Natural killer cell (primary cell): ENCODE results near the gene TIMP2. TPM values are rescaled to one million over a fixed set of nuclear protein-coding genes. Genes with fewer than 3 reads are reported as not detected.

Experiments used
- ATAC-seq, 3 donors: fragments of 150-1000 bp in 2 of 3; fragments of 200-7000 bp in 1 of 3; cut with Tn5 transposase; 1 replicate in 1 of 3; 2 replicates in 2 of 3; pipeline ENCODE4 v1.10.0; 2021; ENCODE audit warnings: mild to moderate bottlenecking in 2 of 3, moderate library complexity in 2 of 3
- DNase-seq, 2 donors: peaks; one replicate each; pipeline versions ENCODE4 v3.0.0 to v3.0.0-alpha.2; 2013 to 2021; ENCODE audit warnings: mixed read lengths in 1 of 2
- H3K27ac ChIP-seq: one replicate; pipeline ENCODE4 v1.5.1; 2013; ENCODE audit warnings: mild to moderate bottlenecking, low read length
- H3K27me3 ChIP-seq: one replicate; pipeline ENCODE4 v1.6.1; 2013; ENCODE audit warnings: low read length; ENCODE audit not compliant: control insufficient read depth, insufficient read depth
- H3K36me3 ChIP-seq: one replicate; pipeline ENCODE4 v1.6.1; 2013; ENCODE audit warnings: low read length; ENCODE audit not compliant: control insufficient read depth, insufficient read depth
- H3K4me1 ChIP-seq: one replicate; pipeline ENCODE4 v1.6.1; 2013; ENCODE audit warnings: low read length; ENCODE audit not compliant: control insufficient read depth, insufficient read depth
- H3K4me3 ChIP-seq: one replicate; pipeline ENCODE4 v1.5.1; 2013; ENCODE audit warnings: low read length
- H3K9me3 ChIP-seq: one replicate; pipeline ENCODE4 v1.6.1; 2013; ENCODE audit warnings: low read length; ENCODE audit not compliant: control insufficient read depth, insufficient read depth
- H3K27ac Mint-ChIP-seq, 2 donors: one replicate each; pipeline ENCODE4 v1.8.0; 2022; ENCODE audit warnings: mild to moderate bottlenecking in 2 of 2, mixed read lengths in 2 of 2, moderate library complexity in 1 of 2
- H3K27me3 Mint-ChIP-seq, 2 donors: one replicate each; pipeline ENCODE4 v1.8.0; 2022; ENCODE audit warnings: low read depth in 2 of 2, mixed read lengths in 2 of 2
- H3K36me3 Mint-ChIP-seq: one replicate; pipeline ENCODE4 v1.8.0; 2022; ENCODE audit warnings: mixed read lengths
- H3K4me1 Mint-ChIP-seq, 2 donors: one replicate each; pipeline ENCODE4 v1.8.0; 2022; ENCODE audit warnings: mixed read lengths in 2 of 2
- H3K4me3 Mint-ChIP-seq: one replicate; pipeline ENCODE4 v1.8.0; 2022; ENCODE audit warnings: mild to moderate bottlenecking, moderate library complexity, mixed read lengths
- H3K9me3 Mint-ChIP-seq, 2 donors: one replicate each; pipeline ENCODE4 v1.8.0; 2022; ENCODE audit warnings: mixed read lengths in 2 of 2
- WGBS: methylation state at CpG from one replicate; pipeline ENCODE4 v1.1.7; 2013; ENCODE audit warnings: missing lambda C conversion rate; ENCODE audit not compliant: insufficient coverage; 5-methylcytosine and 5-hydroxymethylcytosine counted together
- intact Hi-C: fragments of 100-400 bp; cut with micrococcal nuclease; formaldehyde crosslinking; loops from one replicate; pipeline ENCODE4 v1.14.2; 2022
- total RNA-seq, 4 donors: library from RNA; stranded (reverse); fragments of 120-200 nt in 1 of 4; gene quantifications; one replicate each; pipeline versions ENCODE4 v1.2.3 to v1.2.4, GENCODE V29; 2013 to 2022
- TF ChIP-seq, protein P1 (sequence below): fragments of 200-600 bp; IDR thresholded peaks from one replicate; pipeline ENCODE4 v1.8.0; 2022; ENCODE audit warnings: antibody characterized with exemption

The TIMP2 gene
- total RNA-seq, 3 donors from 2014 or later (not counting 1 experiment from before 2014, with no cell fraction given): 3.6 to 8.2 (median 7.1) TPM

- H3K27ac Mint-ChIP-seq: no peak overlapping the region
- intact Hi-C loops: no loop called here
- H3K36me3 Mint-ChIP-seq: no peaks in the 10 kb centered on the region
- no peaks in the 10 kb centered on the region for H3K9me3 ChIP-seq
- TF ChIP-seq, protein P1, sequence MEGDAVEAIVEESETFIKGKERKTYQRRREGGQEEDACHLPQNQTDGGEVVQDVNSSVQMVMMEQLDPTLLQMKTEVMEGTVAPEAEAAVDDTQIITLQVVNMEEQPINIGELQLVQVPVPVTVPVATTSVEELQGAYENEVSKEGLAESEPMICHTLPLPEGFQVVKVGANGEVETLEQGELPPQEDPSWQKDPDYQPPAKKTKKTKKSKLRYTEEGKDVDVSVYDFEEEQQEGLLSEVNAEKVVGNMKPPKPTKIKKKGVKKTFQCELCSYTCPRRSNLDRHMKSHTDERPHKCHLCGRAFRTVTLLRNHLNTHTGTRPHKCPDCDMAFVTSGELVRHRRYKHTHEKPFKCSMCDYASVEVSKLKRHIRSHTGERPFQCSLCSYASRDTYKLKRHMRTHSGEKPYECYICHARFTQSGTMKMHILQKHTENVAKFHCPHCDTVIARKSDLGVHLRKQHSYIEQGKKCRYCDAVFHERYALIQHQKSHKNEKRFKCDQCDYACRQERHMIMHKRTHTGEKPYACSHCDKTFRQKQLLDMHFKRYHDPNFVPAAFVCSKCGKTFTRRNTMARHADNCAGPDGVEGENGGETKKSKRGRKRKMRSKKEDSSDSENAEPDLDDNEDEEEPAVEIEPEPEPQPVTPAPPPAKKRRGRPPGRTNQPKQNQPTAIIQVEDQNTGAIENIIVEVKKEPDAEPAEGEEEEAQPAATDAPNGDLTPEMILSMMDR: no peak
- DNase-seq (no peak), ATAC-seq (no peak)
- no peaks in the 10 kb centered on the region for H3K27me3 ChIP-seq
- H3K4me3 Mint-ChIP-seq: no peak overlapping the region
- peaks cover 0 to 6% of the 10 kb centered on the region in 2 donors for H3K27me3 Mint-ChIP-seq
- H3K9me3 Mint-ChIP-seq: no peaks in the 10 kb centered on the region
- no peaks in the 10 kb centered on the region for H3K4me1 Mint-ChIP-seq
- no peak overlapping the region for H3K4me3 ChIP-seq
- WGBS: 94% methylated on average over 6 of the region's 6 CpGs
- no peaks in the 10 kb centered on the region for H3K36me3 ChIP-seq
- no peak overlapping the region for H3K27ac ChIP-seq
- no peaks in the 10 kb centered on the region for H3K4me1 ChIP-seq
Observed at GRCh38 chr17:78939615-78940014, 14.4 kb upstream of the TIMP2 start.

GRCh38 chr17:78937561-78937960, 12.4 kb upstream of the TIMP2 start:
- H3K36me3 Mint-ChIP-seq: no peaks in the 10 kb centered on the region
- ATAC-seq: no peak
- Histone ChIP-seq H3K9me3 (no peaks in the 10 kb centered on the region), H3K4me1 (peaks cover 13% of the 10 kb centered on the region), H3K27ac (no peak overlapping the region), H3K4me3 (no peak overlapping the region), H3K27me3 (no peaks in the 10 kb centered on the region), H3K36me3 (no peaks in the 10 kb centered on the region)
- 85% methylated on average over 11 of the region's 11 CpGs for WGBS
- peaks cover 0 to 9% of the 10 kb centered on the region in 2 donors for H3K4me1 Mint-ChIP-seq
- TF ChIP-seq, protein P1: no peak
- intact Hi-C loops: no loop called here
- peaks cover 0 to 4% of the 10 kb centered on the region in 2 donors for H3K27me3 Mint-ChIP-seq
- DNase-seq: no peak
- H3K9me3 Mint-ChIP-seq: no peaks in the 10 kb centered on the region
- no peak overlapping the region for H3K27ac Mint-ChIP-seq
- no peak overlapping the region for H3K4me3 Mint-ChIP-seq

GRCh38 chr17:78935419-78936323, 10.5 kb upstream of the TIMP2 start:
- no peak for DNase-seq
- Mint-ChIP-seq H3K36me3 (no peaks in the 10 kb centered on the region), H3K9me3 (no peaks in the 10 kb centered on the region), H3K27me3 (peaks cover 0 to 7% of the 10 kb centered on the region in 2 donors), H3K27ac (peak overlapping the region in 1 of 2 donors; percentile 36), H3K4me1 (peaks cover 0 to 9% of the 10 kb centered on the region in 2 donors), H3K4me3 (no peak overlapping the region)
- WGBS: 90% methylated on average over 33 of the region's 33 CpGs
- TF ChIP-seq, protein P1: no peak
- no peaks in the 10 kb centered on the region for H3K36me3 ChIP-seq
- no peaks in the 10 kb centered on the region for H3K9me3 ChIP-seq
- H3K4me3 ChIP-seq: no peak overlapping the region
- ATAC-seq: no peak
- no peak overlapping the region for H3K27ac ChIP-seq
- H3K27me3 ChIP-seq: no peaks in the 10 kb centered on the region
- H3K4me1 ChIP-seq: peaks cover 13% of the 10 kb centered on the region
- intact Hi-C loops: no loop called here
